Ovary (tissue), 9 donors: Measurements from ENCODE around the gene ZNF804B. TPM values are rescaled to one million over a fixed set of nuclear protein-coding genes. Genes with fewer than 3 reads are reported as not detected.

Experiments
- DNase-seq, 5 donors: peaks; one replicate each; pipeline ENCODE4 v3.0.0-alpha.2; 2019 to 2020
- H3K27ac ChIP-seq, 2 donors: fragments of 200-600 bp; one replicate each; pipeline versions ENCODE4 v1.5.1 to v1.8.0; 2019 to 2022
- H3K27me3 ChIP-seq: fragments of 200-600 bp; one replicate; pipeline ENCODE4 v1.8.0; 2022
- H3K36me3 ChIP-seq: fragments of 200-600 bp; sonication (generic); one replicate; pipeline ENCODE4 v1.5.1; 2019
- H3K4me1 ChIP-seq: one replicate; pipeline ENCODE4 v1.8.1; 2013; ENCODE audit warnings: mild to moderate bottlenecking, moderate library complexity; ENCODE audit not compliant: insufficient read depth
- H3K4me3 ChIP-seq: fragments of 200-600 bp; sonication (generic); one replicate; pipeline ENCODE4 v1.5.1; 2017
- H3K9me3 ChIP-seq, 2 donors: fragments of 200-600 bp in 1 of 2; sonication (generic) in 1 of 2; one replicate each; pipeline versions ENCODE4 v1.5.1 to v1.8.1; 2013 to 2019; ENCODE audit warnings: mild to moderate bottlenecking in 1 of 2, moderate library complexity in 1 of 2
- CTCF ChIP-seq, 3 donors: fragments of 450-650 bp in 2 of 3; fragments of 200-600 bp in 1 of 3; IDR thresholded peaks; one replicate each; pipeline versions ENCODE4 v1.5.1 to v1.8.0; 2016 to 2022; ENCODE audit warnings: antibody characterized with exemption in 3 of 3, mild to moderate bottlenecking in 1 of 3
- EP300 ChIP-seq: sonication (generic); formaldehyde crosslinking; IDR thresholded peaks from one replicate; pipeline ENCODE4 v1.6.1; 2017; ENCODE audit warnings: antibody characterized with exemption
- POLR2A ChIP-seq: fragments of 450-650 bp; IDR thresholded peaks from one replicate; pipeline ENCODE4 v1.6.1; 2017; ENCODE audit warnings: antibody characterized with exemption, mild to moderate bottlenecking, moderate library complexity
- WGBS, 3 donors: extraction: QIAGEN DNeasy Blood & Tissue Kit in 1 of 3; methylation state at CpG; one replicate each; pipeline versions ENCODE4 v1.1.5 to v1.1.7; 2013 to 2017; 5-methylcytosine and 5-hydroxymethylcytosine counted together
- intact Hi-C, 4 donors: fragments of 100-400 bp; cut with DNase I; formaldehyde crosslinking; loops; one replicate each; pipeline versions ENCODE4 v1.11.0 to v1.15.1; 2022 to 2023
- polyA plus RNA-seq, 2 donors: library from polyadenylated mRNA; stranded (reverse); fragments of 200-250 nt in 1 of 2; fragments of 350-450 nt in 1 of 2; fragmentation: Illumina TruSeq in 1 of 2; extraction: RNeasy Lipid Tissue Mini Kit (QIAGEN cat#74804) in 1 of 2; gene quantifications; one replicate each; pipeline ENCODE4 v1.2.3, GENCODE V29; 2013 to 2014
- total RNA-seq, 7 donors: library from RNA; depleted of rRNA in 2 of 7; stranded (reverse); fragments of >200 nt in 2 of 7; fragmentation: NEBNext Ultra II Directional in 3 of 7; extraction: Animal tissue kit (Norgen Biotek cat#: 25700) in 3 of 7; gene quantifications; one replicate each; pipeline versions ENCODE4 v1.1.0 to v1.2.4, GENCODE V29; 2016 to 2023
- donor health status: DM: no; HTN: no; CAD: no; lungs with moderate emphysema.
- donor health status: DM: no; HTN: no; CAD: no.
- donor health status: Bipolar disorder and iron deficiency.
- donor health status: DM: yes; HTN: yes; CAD: no.
- donor health status: DM: no; HTN: no; CAD: no.
- donor health status: DM: yes; HTN: yes; CAD: no.

The ZNF804B gene
- total and polyA plus RNA-seq, 9 donors, result 0.08 to 0.28 (median 0.25) TPM; not detected in 6

- Histone ChIP-seq H3K9me3 (no peaks in the 10 kb centered on the region), H3K27ac (no peak overlapping the region), H3K4me3 (no peak overlapping the region), H3K27me3 (no peaks in the 10 kb centered on the region), H3K4me1 (no peaks in the 10 kb centered on the region), H3K36me3 (no peaks in the 10 kb centered on the region)
- intact Hi-C loops, result no loop called here
- DNase-seq, result no peak
- TF ChIP-seq POLR2A, result no peak
- no peak for TF ChIP-seq CTCF (IDR thresholded peaks at IDR 0.05)
- no peak for TF ChIP-seq EP300
- WGBS, 3 donors, result 49 to 56% (median 52%) methylated on average over 3 of the region's 3 CpGs
These were observed 75.7 kb downstream of the ZNF804B start for GRCh38 chr7:88835147-88835728.

DNA sequence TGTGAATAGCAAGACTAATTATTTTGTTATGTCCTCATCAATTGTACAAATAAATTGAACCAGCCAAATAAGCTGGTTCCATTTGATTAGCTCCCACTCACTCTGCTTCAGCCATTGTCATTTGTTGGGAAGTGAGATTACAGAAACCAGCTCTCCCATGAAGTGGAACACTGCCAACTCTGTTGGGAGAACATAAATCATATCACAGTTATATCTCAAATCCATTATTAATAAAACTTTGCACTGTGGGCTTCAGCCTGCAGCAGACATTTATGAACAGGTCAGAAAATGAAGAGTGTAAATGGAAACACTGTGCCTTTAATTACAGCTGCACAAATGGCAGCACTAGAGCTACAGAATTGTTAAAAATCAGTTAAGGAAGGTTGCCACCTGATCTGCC, 82.7 kb downstream of the ZNF804B start:
- intact Hi-C loops, result no loop called here
- TF ChIP-seq CTCF (IDR thresholded peaks at IDR 0.05), result no peak
- TF ChIP-seq POLR2A, result no peak
- TF ChIP-seq EP300, result no peak
- Histone ChIP-seq H3K4me3 (no peak overlapping the region), H3K9me3 (no peaks in the 10 kb centered on the region), H3K4me1 (no peaks in the 10 kb centered on the region), H3K27ac (no peak overlapping the region), H3K27me3 (no peaks in the 10 kb centered on the region), H3K36me3 (no peaks in the 10 kb centered on the region)
- DNase-seq, result no peak

DNA sequence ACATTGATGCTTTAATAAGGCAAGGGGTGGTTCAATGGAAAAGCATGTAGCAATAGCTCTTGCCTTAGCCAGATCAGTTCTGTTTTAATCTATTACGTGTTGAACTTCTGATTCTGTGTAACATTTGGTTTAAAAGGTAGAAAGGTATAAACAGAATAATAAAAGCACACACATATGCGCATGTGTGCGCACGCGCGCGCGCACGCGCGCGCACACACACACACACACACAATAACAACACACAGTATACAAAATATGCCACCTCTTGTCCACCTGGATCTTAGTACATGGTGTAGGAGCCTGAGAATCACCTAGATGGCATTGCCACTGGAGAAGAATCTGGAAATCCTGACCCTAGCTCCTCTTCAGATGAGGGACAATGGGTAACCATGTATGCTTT, 85.6 kb downstream of the ZNF804B start:
- 84 to 94% (median 89%) methylated on average over 12 of the region's 12 CpGs for WGBS, 3 donors
- intact Hi-C loops, result no loop called here
- TF ChIP-seq EP300 (no peak), POLR2A (no peak), CTCF (IDR thresholded peaks at IDR 0.05) (no peak)
- no peak for DNase-seq
- no peaks in the 10 kb centered on the region for H3K4me1 ChIP-seq
- H3K27ac ChIP-seq, result no peak overlapping the region
- H3K9me3 ChIP-seq, result no peaks in the 10 kb centered on the region
- no peaks in the 10 kb centered on the region for H3K36me3 ChIP-seq
- no peak overlapping the region for H3K4me3 ChIP-seq
- no peaks in the 10 kb centered on the region for H3K27me3 ChIP-seq

DNA sequence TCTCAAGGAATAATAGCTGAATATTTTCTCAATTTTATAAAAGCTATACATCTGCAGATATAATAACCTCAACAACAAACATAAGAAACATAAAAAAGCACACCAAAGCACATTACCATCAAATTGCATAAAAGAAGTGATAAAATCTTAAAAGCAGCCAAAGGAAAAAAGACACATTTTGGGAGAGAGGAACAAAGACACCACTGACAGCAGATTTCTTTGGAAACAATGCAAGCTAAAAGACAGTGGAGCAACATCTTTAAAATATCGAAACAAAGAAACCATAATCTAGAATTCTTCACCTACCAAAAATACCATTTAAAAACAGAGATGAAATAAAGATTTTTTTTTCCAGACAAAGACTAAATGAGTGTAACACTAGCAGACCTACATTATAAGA, 91.7 kb downstream of the ZNF804B start:
- no peak overlapping the region for H3K27ac ChIP-seq
- 88 to 97% (median 88%) methylated on average over 1 of the region's 1 CpG for WGBS, 3 donors
- H3K9me3 ChIP-seq, result no peaks in the 10 kb centered on the region
- H3K36me3 ChIP-seq, result no peaks in the 10 kb centered on the region
- no peak overlapping the region for H3K4me3 ChIP-seq
- intact Hi-C loops, result no loop called here
- TF ChIP-seq CTCF (IDR thresholded peaks at IDR 0.05), result no peak
- TF ChIP-seq EP300, result no peak
- no peak for TF ChIP-seq POLR2A
- H3K27me3 ChIP-seq, result no peaks in the 10 kb centered on the region
- no peaks in the 10 kb centered on the region for H3K4me1 ChIP-seq
- no peak for DNase-seq
